ENCODE data around the gene AKAP6. TPM values are rescaled to one million over a fixed set of nuclear protein-coding genes. Genes with fewer than 3 reads are reported as not detected.
A peak's percentile ranks its signal among the peaks of the same experiment; 100 is the strongest.

The AKAP6 gene
- total RNA-seq, 4 donors from 2014 or later: 1.1 to 16.0 (median 6.0) TPM

DNA sequence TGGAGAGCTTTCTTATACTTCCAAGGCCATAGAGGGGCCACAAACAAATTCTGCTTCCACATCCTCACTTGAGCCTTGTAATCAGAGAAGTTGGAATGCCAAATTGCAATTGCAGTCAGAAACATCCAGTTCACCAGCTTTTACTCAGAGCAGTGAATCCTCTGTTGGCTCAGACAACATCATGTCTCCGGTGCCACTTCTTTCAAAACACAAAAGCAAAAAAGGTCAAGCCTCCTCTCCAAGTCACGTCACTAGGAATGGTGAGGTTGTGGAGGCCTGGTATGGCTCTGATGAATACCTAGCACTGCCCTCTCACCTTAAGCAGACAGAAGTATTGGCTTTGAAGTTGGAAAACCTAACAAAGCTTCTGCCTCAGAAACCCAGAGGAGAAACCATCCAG is 217.1 kb downstream of the AKAP6 start:
- Histone ChIP-seq H3K4me1 (no peaks in the 10 kb centered on the region), H3K9me3 (no peaks in the 10 kb centered on the region), H3K4me3 (no peak overlapping the region), H3K27me3 (no peaks in the 10 kb centered on the region), H3K27ac (no peak overlapping the region), H3K36me3 (no peaks in the 10 kb centered on the region)
- DNase-seq: no peak
- intact Hi-C loops (cut with DNase I): no loop called here
- TF ChIP-seq, protein P1, sequence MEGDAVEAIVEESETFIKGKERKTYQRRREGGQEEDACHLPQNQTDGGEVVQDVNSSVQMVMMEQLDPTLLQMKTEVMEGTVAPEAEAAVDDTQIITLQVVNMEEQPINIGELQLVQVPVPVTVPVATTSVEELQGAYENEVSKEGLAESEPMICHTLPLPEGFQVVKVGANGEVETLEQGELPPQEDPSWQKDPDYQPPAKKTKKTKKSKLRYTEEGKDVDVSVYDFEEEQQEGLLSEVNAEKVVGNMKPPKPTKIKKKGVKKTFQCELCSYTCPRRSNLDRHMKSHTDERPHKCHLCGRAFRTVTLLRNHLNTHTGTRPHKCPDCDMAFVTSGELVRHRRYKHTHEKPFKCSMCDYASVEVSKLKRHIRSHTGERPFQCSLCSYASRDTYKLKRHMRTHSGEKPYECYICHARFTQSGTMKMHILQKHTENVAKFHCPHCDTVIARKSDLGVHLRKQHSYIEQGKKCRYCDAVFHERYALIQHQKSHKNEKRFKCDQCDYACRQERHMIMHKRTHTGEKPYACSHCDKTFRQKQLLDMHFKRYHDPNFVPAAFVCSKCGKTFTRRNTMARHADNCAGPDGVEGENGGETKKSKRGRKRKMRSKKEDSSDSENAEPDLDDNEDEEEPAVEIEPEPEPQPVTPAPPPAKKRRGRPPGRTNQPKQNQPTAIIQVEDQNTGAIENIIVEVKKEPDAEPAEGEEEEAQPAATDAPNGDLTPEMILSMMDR (IDR thresholded peaks at IDR 0.05): no peak
- TF ChIP-seq POLR2A (IDR thresholded peaks at IDR 0.05): no peak
- 78 to 85% methylated on average over 2 of the region's 2 CpGs for WGBS, 2 donors

DNA sequence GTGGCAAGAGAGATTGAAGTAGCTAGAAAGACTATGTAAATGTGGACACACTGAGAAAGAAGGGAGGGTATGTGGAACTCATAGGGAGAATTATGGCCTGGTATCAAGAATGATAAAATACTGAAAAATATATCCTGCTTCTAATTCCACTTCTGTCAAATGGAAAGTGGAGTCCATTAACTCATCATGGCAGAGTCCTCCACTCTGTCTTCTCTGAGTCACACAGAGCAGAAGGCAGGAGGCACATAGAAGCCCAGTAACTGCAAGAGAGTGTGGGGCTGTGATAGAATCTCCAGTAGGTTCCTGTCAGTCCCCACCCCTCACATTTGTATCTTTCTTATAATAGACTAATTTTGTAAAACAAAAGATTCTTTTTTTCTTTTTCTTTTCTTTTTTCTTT is 223.7 kb downstream of the AKAP6 start:
- no peak for DNase-seq
- Histone ChIP-seq H3K36me3 (no peaks in the 10 kb centered on the region), H3K9me3 (no peaks in the 10 kb centered on the region), H3K27ac (no peak overlapping the region), H3K4me1 (no peaks in the 10 kb centered on the region), H3K27me3 (no peaks in the 10 kb centered on the region), H3K4me3 (no peak overlapping the region)
- TF ChIP-seq, protein P1 (IDR thresholded peaks at IDR 0.05): no peak
- TF ChIP-seq POLR2A (IDR thresholded peaks at IDR 0.05): no peak
- intact Hi-C loops (cut with DNase I): no loop called here

DNA sequence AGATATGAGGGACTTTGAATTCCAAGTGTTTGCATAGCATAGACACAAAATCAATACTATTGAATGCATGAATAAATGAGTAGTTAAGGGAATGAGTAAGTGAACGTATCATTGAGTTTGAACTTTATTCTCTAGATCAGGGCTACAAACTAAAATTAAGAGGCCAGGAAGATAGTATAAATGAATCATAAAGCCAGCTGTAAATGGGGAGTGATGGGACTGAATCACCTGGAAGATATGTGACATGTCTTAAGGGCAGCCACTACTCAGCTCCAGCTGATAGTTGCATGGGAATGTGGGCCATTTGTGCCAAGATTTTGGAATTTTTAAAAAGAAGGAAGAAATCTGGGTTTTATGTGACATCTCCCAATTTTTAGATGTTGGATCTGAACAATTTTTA is 229.9 kb downstream of the AKAP6 start:
- no peaks in the 10 kb centered on the region for H3K9me3 ChIP-seq
- no peak overlapping the region for H3K4me3 ChIP-seq
- DNase-seq: no peak
- 74 to 76% methylated on average over 1 of the region's 1 CpG for WGBS, 2 donors
- H3K27ac ChIP-seq: no peak overlapping the region
- no peak for TF ChIP-seq POLR2A (IDR thresholded peaks at IDR 0.05)
- TF ChIP-seq, protein P1 (IDR thresholded peaks at IDR 0.05): no peak
- H3K27me3 ChIP-seq: no peaks in the 10 kb centered on the region
- H3K4me1 ChIP-seq: peaks cover 0 to 15% (median 10%) of the 10 kb centered on the region in 3 donors
- intact Hi-C loops (cut with DNase I): no loop called here
- H3K36me3 ChIP-seq: no peaks in the 10 kb centered on the region

DNA sequence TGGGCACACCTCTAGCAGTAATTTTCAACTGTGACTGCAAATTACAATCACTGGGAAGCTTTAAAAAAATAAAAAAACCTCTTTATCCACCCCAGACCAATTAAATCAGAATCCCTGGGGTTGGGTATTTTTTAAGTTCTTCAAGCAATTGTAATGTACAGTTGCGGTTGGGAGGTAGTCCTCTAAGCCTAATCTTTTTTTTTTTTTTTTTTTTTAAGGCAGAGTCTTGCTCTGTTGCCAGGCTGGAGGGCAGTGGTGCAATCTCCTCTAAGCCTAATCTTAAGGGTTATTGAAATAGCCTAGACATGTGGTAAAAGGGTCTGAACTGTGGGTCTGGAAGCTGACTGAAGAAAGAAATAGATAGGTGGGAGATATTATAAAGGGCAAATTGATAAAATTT is 230.5 kb downstream of the AKAP6 start:
- intact Hi-C loops (cut with DNase I): no loop called here
- WGBS, 2 donors: 32 to 45% methylated on average over 1 of the region's 1 CpG
- Histone ChIP-seq H3K27ac (no peak overlapping the region), H3K9me3 (no peaks in the 10 kb centered on the region), H3K36me3 (no peaks in the 10 kb centered on the region), H3K27me3 (no peaks in the 10 kb centered on the region), H3K4me1 (peaks cover 0 to 20% (median 13%) of the 10 kb centered on the region in 3 donors), H3K4me3 (no peak overlapping the region)
- no peak for DNase-seq
- TF ChIP-seq POLR2A (IDR thresholded peaks at IDR 0.05): no peak
- TF ChIP-seq, protein P1 (IDR thresholded peaks at IDR 0.05): no peak

DNA sequence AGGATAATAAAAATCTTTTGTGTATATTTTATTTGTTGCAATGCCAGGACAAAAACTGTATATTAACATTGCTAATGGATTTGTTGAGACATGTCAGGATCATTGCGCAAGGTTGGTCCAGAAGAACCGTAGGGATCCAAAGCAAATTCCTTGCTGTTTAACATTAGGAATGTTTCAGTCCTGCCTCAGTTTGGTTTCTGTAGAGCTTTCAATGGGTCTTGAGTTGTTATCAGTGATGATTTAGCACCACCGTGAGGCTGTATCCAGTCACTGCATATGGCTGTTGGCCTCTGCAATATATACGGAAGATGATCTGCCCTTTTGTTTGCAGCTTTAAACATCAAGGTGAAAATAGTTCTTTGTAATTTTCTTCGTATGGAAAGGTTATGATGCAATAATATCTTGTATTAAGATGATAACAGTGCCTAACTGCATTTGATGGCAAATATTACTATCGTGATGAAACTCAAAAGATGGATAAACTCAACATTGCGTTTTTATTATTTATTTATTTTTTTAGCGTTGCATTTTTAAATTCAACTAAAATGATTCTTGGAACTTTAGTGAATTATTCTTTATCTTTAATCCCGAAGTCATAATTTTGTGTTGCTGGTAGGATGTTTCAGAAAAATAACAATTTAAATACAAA is 231.2 kb downstream of the AKAP6 start:
- H3K4me1 ChIP-seq: peaks cover 0 to 28% (median 19%) of the 10 kb centered on the region in 3 donors
- DNase-seq: no peak
- no peaks in the 10 kb centered on the region for H3K9me3 ChIP-seq
- intact Hi-C loops (cut with DNase I): no loop called here
- H3K36me3 ChIP-seq: no peaks in the 10 kb centered on the region
- WGBS, 2 donors: 17 to 25% methylated on average over 9 of the region's 9 CpGs
- H3K27me3 ChIP-seq: no peaks in the 10 kb centered on the region
- H3K27ac ChIP-seq: no peak overlapping the region
- no peak overlapping the region for H3K4me3 ChIP-seq
- no peak for TF ChIP-seq POLR2A (IDR thresholded peaks at IDR 0.05)
- TF ChIP-seq, protein P1 (IDR thresholded peaks at IDR 0.05): peak; percentile 53 to 96 (median 82)
